ENCODE data around the gene SHQ1. TPM values are rescaled to one million over a fixed set of nuclear protein-coding genes. Genes with fewer than 3 reads are reported as not detected.
"Not testable (repeated sequence)": the region's sequence is repeated elsewhere in the genome, so short reads cannot be mapped to it uniquely, and the experiment has no call there.

SHQ1 gene
- total RNA-seq, 1 donor, result 19.2 TPM

DNA sequence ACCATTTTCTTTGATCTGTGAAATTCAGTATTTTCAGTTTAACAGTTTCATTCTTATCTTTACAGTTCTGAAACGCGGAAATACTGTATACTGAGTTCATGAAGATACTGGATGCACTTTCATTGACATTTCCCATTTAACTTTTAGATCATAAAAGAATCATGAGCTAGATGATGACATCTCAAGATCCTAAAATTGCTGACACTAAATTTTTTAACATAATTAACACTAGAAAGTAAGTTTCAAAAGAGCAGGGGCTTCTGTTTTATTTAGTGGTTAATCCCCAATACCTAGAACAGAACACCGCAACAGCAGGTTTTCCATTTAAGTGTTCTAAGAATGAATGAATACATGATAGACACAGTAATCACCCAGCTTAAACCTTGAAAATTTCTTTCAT lies 54.2 kb downstream of the SHQ1 start:
- Histone ChIP-seq H3K79me2 (ENCODE audit: insufficient read depth, low read length) (no peaks in the 10 kb centered on the region), H3K36me3 (ENCODE audit: insufficient read depth, low read length) (peaks cover 5% of the 10 kb centered on the region), H3K4me1 (ENCODE audit: insufficient read depth, low read length) (peaks cover 10% of the 10 kb centered on the region), H3K4me2 (ENCODE audit: insufficient read depth, low read length) (no peak overlapping the region), H3K4me3 (ENCODE audit: insufficient read depth, low read length) (no peak overlapping the region), H3K9me3 (ENCODE audit: low read depth, low read length) (no peaks in the 10 kb centered on the region), H4K20me1 (ENCODE audit: insufficient read depth, low read length) (no peaks in the 10 kb centered on the region), H3K27me3 (ENCODE audit: insufficient read depth, low read length) (no peaks in the 10 kb centered on the region), H3K27ac (ENCODE audit: low read depth, low read length) (no peak overlapping the region), H2AFZ (ENCODE audit: low read length) (no peak overlapping the region)
- TF ChIP-seq CTCF (IDR thresholded peaks at IDR 0.05; ENCODE audit: extremely low read depth, low read depth, low read length), result no peak
- no peak for DNase-seq (ENCODE audit: insufficient read length, low spot score, missing footprints)

DNA sequence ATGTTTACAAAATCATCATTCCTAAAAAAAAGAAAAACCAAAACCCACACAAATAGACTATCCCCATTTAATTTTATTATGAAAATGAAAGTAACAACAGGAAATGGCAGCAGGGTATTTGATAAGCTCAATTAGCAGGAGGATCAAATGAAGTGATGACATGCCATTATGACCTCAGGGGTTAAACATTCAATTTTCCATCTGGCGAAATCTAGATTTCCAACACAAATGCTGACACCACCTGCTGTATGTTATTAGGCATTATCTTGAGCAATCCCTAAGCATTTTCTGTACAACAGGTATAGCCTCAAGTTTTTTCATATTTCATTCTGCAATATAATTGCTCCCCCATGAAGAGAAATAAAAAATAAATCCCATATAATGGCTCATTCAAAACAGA lies 57.1 kb downstream of the SHQ1 start:
- no peak for DNase-seq (ENCODE audit: insufficient read length, low spot score, missing footprints)
- no peaks in the 10 kb centered on the region for H3K79me2 ChIP-seq (ENCODE audit: insufficient read depth, low read length)
- H3K4me1 ChIP-seq (ENCODE audit: insufficient read depth, low read length), result no peaks in the 10 kb centered on the region
- no peaks in the 10 kb centered on the region for H3K9me3 ChIP-seq (ENCODE audit: low read depth, low read length)
- H3K4me2 ChIP-seq (ENCODE audit: insufficient read depth, low read length), result no peak overlapping the region
- no peaks in the 10 kb centered on the region for H4K20me1 ChIP-seq (ENCODE audit: insufficient read depth, low read length)
- no peak overlapping the region for H3K4me3 ChIP-seq (ENCODE audit: insufficient read depth, low read length)
- peaks cover 5% of the 10 kb centered on the region for H3K36me3 ChIP-seq (ENCODE audit: insufficient read depth, low read length)
- H3K27me3 ChIP-seq (ENCODE audit: insufficient read depth, low read length), result no peaks in the 10 kb centered on the region
- no peak overlapping the region for H2AFZ ChIP-seq (ENCODE audit: low read length)
- TF ChIP-seq CTCF (IDR thresholded peaks at IDR 0.05; ENCODE audit: extremely low read depth, low read depth, low read length), result no peak
- no peak overlapping the region for H3K27ac ChIP-seq (ENCODE audit: low read depth, low read length)

DNA sequence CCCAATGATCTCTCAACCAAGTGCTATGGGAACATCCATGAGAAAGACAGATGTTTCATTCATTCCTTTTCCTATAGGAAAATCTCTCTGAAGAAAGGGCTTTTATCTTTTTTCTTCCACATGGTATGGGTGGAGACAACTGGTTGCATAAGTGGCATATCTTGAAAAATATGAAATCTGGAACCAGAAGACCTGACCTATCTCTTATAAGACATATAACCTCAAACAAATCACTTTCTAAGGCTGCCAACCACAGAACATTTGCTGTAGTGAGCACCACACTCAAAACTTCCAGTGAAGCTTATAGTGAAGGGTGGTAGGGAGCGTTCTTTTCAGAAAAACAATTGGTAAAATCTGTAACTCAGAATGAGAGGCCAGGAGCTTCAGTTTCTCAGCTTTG lies 58.5 kb downstream of the SHQ1 start:
- no peak for DNase-seq (ENCODE audit: insufficient read length, low spot score, missing footprints)
- TF ChIP-seq CTCF (IDR thresholded peaks at IDR 0.05; ENCODE audit: extremely low read depth, low read depth, low read length), result no peak
- no peak overlapping the region for H3K4me3 ChIP-seq (ENCODE audit: insufficient read depth, low read length)
- no peaks in the 10 kb centered on the region for H3K4me1 ChIP-seq (ENCODE audit: insufficient read depth, low read length)
- no peaks in the 10 kb centered on the region for H3K27me3 ChIP-seq (ENCODE audit: insufficient read depth, low read length)
- H3K27ac ChIP-seq (ENCODE audit: low read depth, low read length), result no peak overlapping the region
- H2AFZ ChIP-seq (ENCODE audit: low read length), result no peak overlapping the region
- H4K20me1 ChIP-seq (ENCODE audit: insufficient read depth, low read length), result no peaks in the 10 kb centered on the region
- H3K36me3 ChIP-seq (ENCODE audit: insufficient read depth, low read length), result peaks cover 9% of the 10 kb centered on the region
- no peaks in the 10 kb centered on the region for H3K9me3 ChIP-seq (ENCODE audit: low read depth, low read length)
- H3K79me2 ChIP-seq (ENCODE audit: insufficient read depth, low read length), result no peaks in the 10 kb centered on the region
- H3K4me2 ChIP-seq (ENCODE audit: insufficient read depth, low read length), result no peak overlapping the region

DNA sequence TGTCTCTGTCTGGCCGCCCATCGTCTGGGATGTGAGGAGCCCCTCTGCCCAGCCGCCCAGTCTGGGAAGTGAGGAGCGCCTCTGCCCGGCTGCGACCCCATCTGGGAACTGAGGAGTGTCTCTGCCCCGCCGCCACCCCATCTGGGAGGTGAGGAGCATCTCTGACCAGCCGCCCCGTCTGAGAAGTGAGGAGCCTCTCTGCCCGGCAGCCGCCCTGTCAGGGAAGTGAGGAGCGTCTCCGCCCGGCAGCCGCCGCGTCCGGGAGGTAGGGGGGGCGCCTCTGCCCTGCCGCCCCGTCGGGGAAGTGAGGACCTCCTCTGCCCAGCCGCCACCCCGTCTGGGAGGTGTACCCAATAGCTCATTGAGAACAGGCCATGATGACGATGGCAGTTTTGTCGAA lies 60.0 kb downstream of the SHQ1 start:
- not testable (repeated sequence) for H2AFZ ChIP-seq (ENCODE audit: low read length); H3K9me3 ChIP-seq (ENCODE audit: low read depth, low read length); H3K4me3 ChIP-seq (ENCODE audit: insufficient read depth, low read length); H3K27ac ChIP-seq (ENCODE audit: low read depth, low read length); H3K27me3 ChIP-seq (ENCODE audit: insufficient read depth, low read length); DNase-seq (ENCODE audit: insufficient read length, low spot score, missing footprints); H4K20me1 ChIP-seq (ENCODE audit: insufficient read depth, low read length); H3K4me2 ChIP-seq (ENCODE audit: insufficient read depth, low read length); H3K79me2 ChIP-seq (ENCODE audit: insufficient read depth, low read length); H3K4me1 ChIP-seq (ENCODE audit: insufficient read depth, low read length); H3K36me3 ChIP-seq (ENCODE audit: insufficient read depth, low read length)

GRCh38 chr3:72786668-72787067 lies 61.6 kb downstream of the SHQ1 start:
- Histone ChIP-seq H3K4me2 (ENCODE audit: insufficient read depth, low read length) (no peak overlapping the region), H3K27me3 (ENCODE audit: insufficient read depth, low read length) (no peaks in the 10 kb centered on the region), H3K9me3 (ENCODE audit: low read depth, low read length) (no peaks in the 10 kb centered on the region), H3K4me1 (ENCODE audit: insufficient read depth, low read length) (no peaks in the 10 kb centered on the region), H3K79me2 (ENCODE audit: insufficient read depth, low read length) (no peaks in the 10 kb centered on the region), H3K36me3 (ENCODE audit: insufficient read depth, low read length) (peaks cover 4% of the 10 kb centered on the region), H3K4me3 (ENCODE audit: insufficient read depth, low read length) (no peak overlapping the region), H4K20me1 (ENCODE audit: insufficient read depth, low read length) (no peaks in the 10 kb centered on the region), H2AFZ (ENCODE audit: low read length) (no peak overlapping the region), H3K27ac (ENCODE audit: low read depth, low read length) (no peak overlapping the region)
- TF ChIP-seq CTCF (IDR thresholded peaks at IDR 0.05; ENCODE audit: extremely low read depth, low read depth, low read length), result no peak
- no peak for DNase-seq (ENCODE audit: insufficient read length, low spot score, missing footprints)
